Astrocyte (in vitro differentiated cells and primary cell): ENCODE measurements around the gene TEX38.

Experiments used
- CTCF ChIP-seq: IDR thresholded peaks from 2 replicates; pipeline ENCODE4 v1.5.1; 2011; ENCODE audit warnings: low read depth, mild to moderate bottlenecking, inconsistent platforms, low read length, moderate library complexity; ENCODE audit not compliant: insufficient read depth
- EZH2 ChIP-seq: IDR thresholded peaks from 2 replicates; pipeline ENCODE4 v1.6.1; 2012; ENCODE audit warnings: mild to moderate bottlenecking, low read length, inconsistent platforms; ENCODE audit not compliant: insufficient read depth

DNA sequence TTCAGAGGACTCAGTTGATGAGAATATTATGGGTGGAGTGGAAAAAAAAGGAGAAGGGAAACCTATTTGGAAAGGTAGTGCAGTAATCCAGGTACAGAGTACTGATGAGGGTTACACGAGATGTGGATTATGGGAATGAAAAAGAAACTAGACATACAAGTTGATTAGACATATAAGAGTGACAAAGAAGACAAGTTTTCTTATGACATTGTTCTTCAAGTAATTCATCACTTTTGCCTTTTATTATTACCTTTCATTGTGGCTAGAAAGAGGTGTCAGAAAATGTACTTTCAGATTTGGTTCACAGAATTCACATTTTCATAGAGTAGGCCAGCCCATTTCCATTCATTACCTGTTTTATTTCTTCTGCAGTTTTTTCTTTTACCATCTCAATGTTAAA is 13.9 kb upstream of the TEX38 start:
- no peak for TF ChIP-seq CTCF
- no peak for TF ChIP-seq EZH2
